PFSK-1 (cell line): ENCODE data around the gene TEAD4.
A peak's percentile ranks its signal among the peaks of the same experiment; 100 is the strongest.

Experiments used
- FOXP2 ChIP-seq: optimal IDR thresholded peaks from 2 replicates; pipeline ENCODE3; 2011; ENCODE audit warnings: borderline replicate concordance, control low read depth, inconsistent platforms; ENCODE audit not compliant: insufficient read depth; ENCODE audit errors: extremely low read length, extremely low read depth
- POLR2AphosphoS5 ChIP-seq: IDR thresholded peaks from 2 replicates; pipeline ENCODE4 v1.6.1; 2012; ENCODE audit warnings: low read depth, mild to moderate bottlenecking, control low read depth, low read length, moderate library complexity
- REST ChIP-seq, 2 experiments: IDR thresholded peaks; 2 replicates each; pipeline versions ENCODE4 v1.6.1 to v1.8.0; 2011 to 2012; ENCODE audit warnings: low read depth in 2 of 2, low read length in 2 of 2, control low read depth in 1 of 2, inconsistent platforms in 1 of 2, mild to moderate bottlenecking in 1 of 2, moderate library complexity in 1 of 2; ENCODE audit not compliant: insufficient read depth in 1 of 2
- SIN3A ChIP-seq: IDR thresholded peaks from 2 replicates; pipeline ENCODE4 v1.6.1; 2012; ENCODE audit warnings: mild to moderate bottlenecking, low read length, moderate library complexity, borderline replicate concordance; ENCODE audit not compliant: insufficient read depth
- TAF1 ChIP-seq: IDR thresholded peaks from 2 replicates; pipeline ENCODE4 v1.6.1; 2012; ENCODE audit warnings: low read length, control low read depth, borderline replicate concordance; ENCODE audit not compliant: insufficient read depth

Gene TEAD4

GRCh38 chr12:3019005-3019680 lies 59.9 kb downstream of the TEAD4 start:
- TF ChIP-seq SIN3A, result no peak
- no peak for TF ChIP-seq REST (IDR thresholded peaks at IDR 0.05; ENCODE audit: insufficient read depth in 1 of 2, low read depth in 2 of 2, low read length in 2 of 2)
- no peak for TF ChIP-seq TAF1
- TF ChIP-seq FOXP2, result no peak
- no peak for TF ChIP-seq POLR2AphosphoS5

GRCh38 chr12:3020399-3020798 lies 61.2 kb downstream of the TEAD4 start:
- TF ChIP-seq FOXP2, result no peak
- no peak for TF ChIP-seq POLR2AphosphoS5
- no peak for TF ChIP-seq REST (IDR thresholded peaks at IDR 0.05; ENCODE audit: insufficient read depth in 1 of 2, low read depth in 2 of 2, low read length in 2 of 2)

DNA sequence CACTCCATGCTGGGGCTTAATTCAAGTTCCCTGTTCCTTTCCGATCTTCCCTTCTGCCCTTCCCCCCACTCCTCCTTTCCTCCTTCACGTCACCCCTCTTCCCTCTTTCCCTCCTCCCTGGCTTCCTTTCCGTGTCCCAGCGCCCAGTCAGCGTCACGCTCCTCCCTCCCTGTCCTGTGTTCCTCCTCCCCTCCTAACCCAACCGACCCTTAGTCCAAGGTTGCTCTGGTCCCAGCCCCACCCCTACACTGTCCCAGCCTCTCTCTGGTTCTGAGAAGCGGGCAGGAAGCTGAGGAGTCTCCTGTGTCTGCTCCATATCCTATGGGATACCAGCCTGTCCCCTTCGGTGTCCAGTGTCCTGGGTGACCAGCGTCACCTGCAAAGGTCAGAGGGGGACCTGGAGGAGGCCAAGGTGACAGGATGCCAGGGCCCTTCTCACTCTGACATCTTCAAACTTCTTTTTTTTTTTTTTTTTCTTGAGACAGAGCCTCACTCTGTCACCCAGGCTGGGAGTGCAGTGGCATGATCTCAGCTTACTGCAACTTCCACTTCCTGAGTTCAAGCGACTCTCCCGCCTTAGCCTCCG lies 61.7 kb downstream of the TEAD4 start:
- no peak for TF ChIP-seq REST (IDR thresholded peaks at IDR 0.05; ENCODE audit: insufficient read depth in 1 of 2, low read depth in 2 of 2, low read length in 2 of 2)
- TF ChIP-seq FOXP2, result peak; percentile 64

DNA sequence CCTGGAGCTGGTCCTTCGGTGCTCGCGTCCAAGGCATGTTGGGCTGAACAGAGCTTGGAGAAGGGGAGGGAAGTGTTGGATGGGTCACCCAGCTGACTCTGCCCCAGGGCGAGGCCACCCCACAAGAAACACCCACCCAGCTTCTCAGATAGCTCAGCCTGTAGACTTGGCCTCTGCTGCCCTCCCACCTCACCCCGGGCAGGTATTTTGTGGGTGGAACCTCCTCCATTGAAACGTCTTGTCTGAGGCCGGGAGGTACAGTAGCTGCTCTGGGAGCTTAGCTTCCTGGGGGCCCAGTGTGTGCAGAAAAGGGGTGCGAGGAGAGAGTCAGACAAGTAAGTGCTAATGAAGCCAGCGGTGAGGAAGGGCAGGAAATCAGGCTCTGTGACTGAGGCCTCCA lies 63.2 kb downstream of the TEAD4 start:
- TF ChIP-seq REST (IDR thresholded peaks at IDR 0.05; ENCODE audit: insufficient read depth in 1 of 2, low read depth in 2 of 2, low read length in 2 of 2), result no peak
- TF ChIP-seq TAF1, result no peak
- TF ChIP-seq SIN3A, result no peak
- no peak for TF ChIP-seq POLR2AphosphoS5
- TF ChIP-seq FOXP2, result no peak

DNA sequence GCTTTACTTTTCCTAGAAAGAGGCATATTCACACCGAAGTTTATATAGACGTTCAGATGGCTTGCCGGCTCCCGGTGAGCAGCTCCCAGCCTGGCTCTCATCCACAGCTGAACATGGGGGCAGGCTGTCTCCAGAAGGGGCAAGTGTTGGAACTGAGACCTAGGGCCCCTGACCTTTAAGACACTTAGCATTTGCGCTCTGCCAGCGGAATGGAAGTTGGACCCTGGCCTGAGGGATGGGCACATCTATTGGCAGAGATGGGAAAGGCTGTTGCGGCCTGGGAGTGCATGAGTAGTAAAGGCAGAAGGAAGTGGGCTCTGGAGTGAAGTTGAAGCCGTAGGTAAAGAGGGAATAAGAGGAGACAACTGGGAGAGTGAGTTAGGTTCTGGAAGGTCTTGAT lies 63.8 kb downstream of the TEAD4 start:
- TF ChIP-seq FOXP2 (no peak), POLR2AphosphoS5 (no peak)
